Peyer's patch (tissue), 4 donors: ENCODE measurements around the gene ZBTB24.

ENCODE experiments used
- POLR2A ChIP-seq, 2 donors: fragments of 450-650 bp; IDR thresholded peaks; one replicate each; pipeline ENCODE4 v1.5.1; 2017; ENCODE audit warnings: antibody characterized with exemption in 2 of 2, mild to moderate bottlenecking in 2 of 2, moderate library complexity in 2 of 2
- TF ChIP-seq, protein P1 (sequence below), 6 experiments: fragments of 450-650 bp in 4 of 6; fragments of 200-600 bp in 2 of 6; sonication (generic) in 1 of 6; IDR thresholded peaks; one replicate each; pipeline ENCODE4 v1.5.1; 2017 to 2019; ENCODE audit warnings: antibody characterized with exemption in 6 of 6, mild to moderate bottlenecking in 3 of 6, moderate library complexity in 1 of 6

DNA sequence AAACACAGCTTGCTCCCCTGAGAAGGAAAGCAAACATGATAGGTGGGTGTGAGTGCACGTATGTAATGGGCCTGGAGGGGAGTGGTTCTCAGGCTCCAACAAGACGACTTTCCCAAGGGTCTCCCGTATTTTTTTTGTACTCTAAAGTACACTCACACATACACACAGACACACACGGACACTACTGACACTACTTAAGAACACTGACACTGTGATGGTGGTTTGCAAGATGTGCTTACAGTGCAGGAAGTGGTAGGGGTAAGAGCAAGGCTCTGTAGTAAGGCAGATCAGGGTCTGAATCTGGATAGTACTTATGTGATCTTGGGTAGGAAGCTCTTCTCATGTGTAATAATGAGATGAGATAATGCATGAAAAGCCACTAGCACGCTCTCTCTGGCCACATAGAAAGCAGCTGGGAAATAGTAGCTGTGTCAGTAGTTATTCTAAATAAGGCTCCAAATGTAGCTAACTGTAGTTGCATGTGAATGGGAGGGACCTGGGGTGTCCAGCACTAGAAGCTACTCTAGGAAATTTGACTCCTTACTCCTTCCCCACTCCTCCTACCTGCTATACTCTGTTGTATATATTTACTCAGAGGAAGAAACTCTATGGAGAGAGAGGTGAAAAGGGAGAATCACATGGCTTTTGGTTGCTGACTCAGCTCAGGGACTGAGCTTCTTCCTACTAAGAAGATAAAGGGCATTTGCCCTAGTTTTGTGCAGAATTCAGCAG is 8.4 kb upstream of the ZBTB24 start:
- no peak for TF ChIP-seq POLR2A (IDR thresholded peaks at IDR 0.05)
- TF ChIP-seq, protein P1, sequence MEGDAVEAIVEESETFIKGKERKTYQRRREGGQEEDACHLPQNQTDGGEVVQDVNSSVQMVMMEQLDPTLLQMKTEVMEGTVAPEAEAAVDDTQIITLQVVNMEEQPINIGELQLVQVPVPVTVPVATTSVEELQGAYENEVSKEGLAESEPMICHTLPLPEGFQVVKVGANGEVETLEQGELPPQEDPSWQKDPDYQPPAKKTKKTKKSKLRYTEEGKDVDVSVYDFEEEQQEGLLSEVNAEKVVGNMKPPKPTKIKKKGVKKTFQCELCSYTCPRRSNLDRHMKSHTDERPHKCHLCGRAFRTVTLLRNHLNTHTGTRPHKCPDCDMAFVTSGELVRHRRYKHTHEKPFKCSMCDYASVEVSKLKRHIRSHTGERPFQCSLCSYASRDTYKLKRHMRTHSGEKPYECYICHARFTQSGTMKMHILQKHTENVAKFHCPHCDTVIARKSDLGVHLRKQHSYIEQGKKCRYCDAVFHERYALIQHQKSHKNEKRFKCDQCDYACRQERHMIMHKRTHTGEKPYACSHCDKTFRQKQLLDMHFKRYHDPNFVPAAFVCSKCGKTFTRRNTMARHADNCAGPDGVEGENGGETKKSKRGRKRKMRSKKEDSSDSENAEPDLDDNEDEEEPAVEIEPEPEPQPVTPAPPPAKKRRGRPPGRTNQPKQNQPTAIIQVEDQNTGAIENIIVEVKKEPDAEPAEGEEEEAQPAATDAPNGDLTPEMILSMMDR (IDR thresholded peaks at IDR 0.05): no peak
